KMS-11 (cell line): ENCODE results near the gene DDX25.

Source experiments
- H2AFZ ChIP-seq: fragments of 200-600 bp; sonication (generic); 2 replicates; pipeline ENCODE4 v1.6.1; 2016; ENCODE audit warnings: antibody characterized with exemption, mixed run types, low read depth
- H3K27ac ChIP-seq: fragments of 200-600 bp; sonication (generic); 2 replicates; pipeline ENCODE4 v1.6.1; 2016; ENCODE audit warnings: mild to moderate bottlenecking, mixed run types
- H3K27me3 ChIP-seq: fragments of 200-600 bp; sonication (generic); 2 replicates; pipeline ENCODE4 v1.6.1; 2017; ENCODE audit warnings: mild to moderate bottlenecking, low read depth, mixed run types, moderate library complexity; ENCODE audit not compliant: insufficient read depth
- H3K36me3 ChIP-seq: fragments of 200-600 bp; sonication (generic); 2 replicates; pipeline ENCODE4 v1.6.1; 2017; ENCODE audit warnings: mild to moderate bottlenecking, mixed run types; ENCODE audit not compliant: insufficient read depth
- H3K4me1 ChIP-seq: fragments of 200-600 bp; sonication (generic); 2 replicates; pipeline ENCODE4 v1.6.1; 2016; ENCODE audit warnings: mild to moderate bottlenecking, low read depth, mixed run types; ENCODE audit not compliant: poor library complexity, severe bottlenecking
- H3K4me2 ChIP-seq: fragments of 200-600 bp; sonication (generic); 2 replicates; pipeline ENCODE4 v1.7.0; 2016; ENCODE audit warnings: mild to moderate bottlenecking, mixed run types
- H3K4me3 ChIP-seq: fragments of 200-600 bp; sonication (generic); IDR thresholded peaks from 2 replicates; pipeline ENCODE4 v1.6.1; 2017; ENCODE audit warnings: low read depth, low read length, mixed read lengths; ENCODE audit not compliant: insufficient read depth
- H3K79me2 ChIP-seq: fragments of 200-600 bp; sonication (generic); 2 replicates; pipeline ENCODE4 v1.6.1; 2016; ENCODE audit warnings: low read depth, mixed run types; ENCODE audit not compliant: insufficient read depth
- H3K9ac ChIP-seq: fragments of 200-600 bp; sonication (generic); 2 replicates; pipeline ENCODE4 v1.6.1; 2016; ENCODE audit warnings: mild to moderate bottlenecking, mixed run types
- H4K20me1 ChIP-seq: fragments of 200-600 bp; sonication (generic); 2 replicates; pipeline ENCODE4 v1.6.1; 2016; ENCODE audit warnings: mild to moderate bottlenecking, mixed run types; ENCODE audit not compliant: insufficient read depth
- TF ChIP-seq, protein P1 (sequence below): fragments of 200-600 bp; sonication (generic); conservative IDR thresholded peaks from 2 replicates; pipeline ENCODE4 v1.6.1; 2017; ENCODE audit warnings: low read depth, mild to moderate bottlenecking, antibody characterized with exemption, low read length, moderate library complexity, mixed read lengths

The DDX25 gene

DNA sequence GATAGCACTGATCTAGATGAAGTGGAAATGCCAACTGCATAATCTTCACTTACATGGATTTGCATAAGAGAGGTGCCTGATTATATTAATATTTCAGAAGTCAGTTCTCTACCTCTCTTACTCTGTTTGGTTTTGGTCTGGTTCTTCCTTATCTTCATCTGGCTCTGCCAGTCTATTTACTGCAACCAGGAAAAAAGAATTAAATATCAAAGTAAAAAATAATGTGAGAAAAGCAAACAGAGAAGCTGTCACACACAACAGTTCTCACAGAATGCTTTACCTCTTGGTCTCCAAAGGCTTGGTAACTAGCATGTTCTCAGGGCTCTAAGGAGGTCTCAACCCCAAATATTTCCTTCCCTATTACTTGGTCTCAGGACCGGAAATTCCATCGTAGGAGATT, 48.3 kb downstream of the DDX25 start:
- TF ChIP-seq, protein P1, sequence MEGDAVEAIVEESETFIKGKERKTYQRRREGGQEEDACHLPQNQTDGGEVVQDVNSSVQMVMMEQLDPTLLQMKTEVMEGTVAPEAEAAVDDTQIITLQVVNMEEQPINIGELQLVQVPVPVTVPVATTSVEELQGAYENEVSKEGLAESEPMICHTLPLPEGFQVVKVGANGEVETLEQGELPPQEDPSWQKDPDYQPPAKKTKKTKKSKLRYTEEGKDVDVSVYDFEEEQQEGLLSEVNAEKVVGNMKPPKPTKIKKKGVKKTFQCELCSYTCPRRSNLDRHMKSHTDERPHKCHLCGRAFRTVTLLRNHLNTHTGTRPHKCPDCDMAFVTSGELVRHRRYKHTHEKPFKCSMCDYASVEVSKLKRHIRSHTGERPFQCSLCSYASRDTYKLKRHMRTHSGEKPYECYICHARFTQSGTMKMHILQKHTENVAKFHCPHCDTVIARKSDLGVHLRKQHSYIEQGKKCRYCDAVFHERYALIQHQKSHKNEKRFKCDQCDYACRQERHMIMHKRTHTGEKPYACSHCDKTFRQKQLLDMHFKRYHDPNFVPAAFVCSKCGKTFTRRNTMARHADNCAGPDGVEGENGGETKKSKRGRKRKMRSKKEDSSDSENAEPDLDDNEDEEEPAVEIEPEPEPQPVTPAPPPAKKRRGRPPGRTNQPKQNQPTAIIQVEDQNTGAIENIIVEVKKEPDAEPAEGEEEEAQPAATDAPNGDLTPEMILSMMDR = no peak
- H3K4me2 ChIP-seq = no peak overlapping the region
- no peak overlapping the region for H2AFZ ChIP-seq
- no peaks in the 10 kb centered on the region for H3K27me3 ChIP-seq
- H3K27ac ChIP-seq = no peak overlapping the region
- H3K9ac ChIP-seq = no peak overlapping the region
- H3K4me1 ChIP-seq = no peaks in the 10 kb centered on the region
- H3K4me3 ChIP-seq = no peak overlapping the region
- H4K20me1 ChIP-seq = no peaks in the 10 kb centered on the region
- no peaks in the 10 kb centered on the region for H3K79me2 ChIP-seq
- no peaks in the 10 kb centered on the region for H3K36me3 ChIP-seq

GRCh38 chr11:125952973-125953372, 48.7 kb downstream of the DDX25 start:
- Histone ChIP-seq H3K4me3 (no peak overlapping the region), H2AFZ (no peak overlapping the region), H3K4me1 (no peaks in the 10 kb centered on the region), H3K4me2 (no peak overlapping the region), H3K79me2 (no peaks in the 10 kb centered on the region), H3K36me3 (no peaks in the 10 kb centered on the region), H4K20me1 (no peaks in the 10 kb centered on the region), H3K27me3 (no peaks in the 10 kb centered on the region), H3K9ac (no peak overlapping the region), H3K27ac (no peak overlapping the region)
- TF ChIP-seq, protein P1 = no peak

GRCh38 chr11:125953401-125953935, 49.2 kb downstream of the DDX25 start:
- Histone ChIP-seq H4K20me1 (no peaks in the 10 kb centered on the region), H3K27me3 (no peaks in the 10 kb centered on the region), H3K4me3 (no peak overlapping the region), H3K36me3 (no peaks in the 10 kb centered on the region), H3K27ac (no peak overlapping the region), H3K4me2 (no peak overlapping the region), H2AFZ (no peak overlapping the region), H3K4me1 (no peaks in the 10 kb centered on the region), H3K9ac (no peak overlapping the region), H3K79me2 (no peaks in the 10 kb centered on the region)
- TF ChIP-seq, protein P1 = no peak

GRCh38 chr11:125954123-125954944, 50.0 kb downstream of the DDX25 start:
- H4K20me1 ChIP-seq = no peaks in the 10 kb centered on the region
- H3K9ac ChIP-seq = no peak overlapping the region
- no peaks in the 10 kb centered on the region for H3K4me1 ChIP-seq
- no peak overlapping the region for H3K4me2 ChIP-seq
- no peaks in the 10 kb centered on the region for H3K79me2 ChIP-seq
- H3K4me3 ChIP-seq = no peak overlapping the region
- no peak overlapping the region for H3K27ac ChIP-seq
- H2AFZ ChIP-seq = no peak overlapping the region
- H3K27me3 ChIP-seq = no peaks in the 10 kb centered on the region
- H3K36me3 ChIP-seq = no peaks in the 10 kb centered on the region
- TF ChIP-seq, protein P1 = no peak
